ENCODE measurements around the gene ABCD1.

GRCh38 chrX:153732401-153732800 is 7.7 kb downstream of the ABCD1 start:
- TF ChIP-seq, protein P1, sequence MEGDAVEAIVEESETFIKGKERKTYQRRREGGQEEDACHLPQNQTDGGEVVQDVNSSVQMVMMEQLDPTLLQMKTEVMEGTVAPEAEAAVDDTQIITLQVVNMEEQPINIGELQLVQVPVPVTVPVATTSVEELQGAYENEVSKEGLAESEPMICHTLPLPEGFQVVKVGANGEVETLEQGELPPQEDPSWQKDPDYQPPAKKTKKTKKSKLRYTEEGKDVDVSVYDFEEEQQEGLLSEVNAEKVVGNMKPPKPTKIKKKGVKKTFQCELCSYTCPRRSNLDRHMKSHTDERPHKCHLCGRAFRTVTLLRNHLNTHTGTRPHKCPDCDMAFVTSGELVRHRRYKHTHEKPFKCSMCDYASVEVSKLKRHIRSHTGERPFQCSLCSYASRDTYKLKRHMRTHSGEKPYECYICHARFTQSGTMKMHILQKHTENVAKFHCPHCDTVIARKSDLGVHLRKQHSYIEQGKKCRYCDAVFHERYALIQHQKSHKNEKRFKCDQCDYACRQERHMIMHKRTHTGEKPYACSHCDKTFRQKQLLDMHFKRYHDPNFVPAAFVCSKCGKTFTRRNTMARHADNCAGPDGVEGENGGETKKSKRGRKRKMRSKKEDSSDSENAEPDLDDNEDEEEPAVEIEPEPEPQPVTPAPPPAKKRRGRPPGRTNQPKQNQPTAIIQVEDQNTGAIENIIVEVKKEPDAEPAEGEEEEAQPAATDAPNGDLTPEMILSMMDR (IDR thresholded peaks at IDR 0.05) = no peak
- TF ChIP-seq POLR2A (IDR thresholded peaks at IDR 0.05) = no peak
- no peak for TF ChIP-seq EP300 (IDR thresholded peaks at IDR 0.05)
- TF ChIP-seq POLR2AphosphoS5 (IDR thresholded peaks at IDR 0.05) = no peak
